MM.1S (cell line): ENCODE measurements around the gene GFM1.

Experiments
- DNase-seq: peaks from one replicate; pipeline ENCODE4 v3.0.0-alpha.2; 2015
- H2AFZ ChIP-seq: fragments of 300-600 bp; sonication (generic); 2 replicates; pipeline ENCODE4 v1.6.0; 2016; ENCODE audit warnings: antibody characterized with exemption, low read length
- H3F3A ChIP-seq: fragments of 300-600 bp; sonication (generic); 2 replicates; pipeline ENCODE4 v1.6.1; 2016; ENCODE audit warnings: mild to moderate bottlenecking, antibody characterized with exemption, low read length, moderate library complexity, mixed read lengths; ENCODE audit not compliant: insufficient read depth
- H3K27ac ChIP-seq: fragments of 300-600 bp; sonication (generic); 2 replicates; pipeline ENCODE4 v1.5.1; 2016; ENCODE audit warnings: mild to moderate bottlenecking, low read length
- H3K27me3 ChIP-seq: fragments of 300-600 bp; sonication (generic); replicated peaks from 2 replicates; pipeline ENCODE4 v1.6.0; 2016; ENCODE audit warnings: low read length; ENCODE audit not compliant: insufficient read depth
- H3K36me3 ChIP-seq: fragments of 300-600 bp; sonication (generic); replicated peaks from 2 replicates; pipeline ENCODE4 v1.6.1; 2016; ENCODE audit warnings: mild to moderate bottlenecking, low read length, mixed read lengths; ENCODE audit not compliant: insufficient read depth
- H3K4me1 ChIP-seq: fragments of 300-600 bp; sonication (generic); 2 replicates; pipeline ENCODE4 v1.6.1; 2016; ENCODE audit warnings: low read length, mixed read lengths
- H3K4me2 ChIP-seq: fragments of 300-600 bp; sonication (generic); 2 replicates; pipeline ENCODE4 v1.6.0; 2016; ENCODE audit warnings: low read depth, low read length
- H3K4me3 ChIP-seq: fragments of 300-600 bp; sonication (generic); 2 replicates; pipeline ENCODE4 v1.5.1; 2016; ENCODE audit warnings: low read length, mixed read lengths
- H3K79me2 ChIP-seq: fragments of 300-600 bp; sonication (generic); 2 replicates; pipeline ENCODE4 v1.6.1; 2016; ENCODE audit warnings: mixed run types, low read length, mixed read lengths
- H3K9ac ChIP-seq: fragments of 300-600 bp; sonication (generic); 2 replicates; pipeline ENCODE4 v1.6.1; 2016; ENCODE audit warnings: low read length, mixed read lengths
- H3K9me2 ChIP-seq: fragments of 300-600 bp; sonication (generic); replicated peaks from 2 replicates; pipeline ENCODE4 v1.6.1; 2016; ENCODE audit warnings: mild to moderate bottlenecking, low read length, mixed read lengths; ENCODE audit not compliant: insufficient read depth
- H3K9me3 ChIP-seq: fragments of 300-600 bp; sonication (generic); replicated peaks from 2 replicates; pipeline ENCODE4 v1.6.1; 2016; ENCODE audit warnings: mild to moderate bottlenecking, low read length, mixed read lengths; ENCODE audit not compliant: insufficient read depth
- H4K20me1 ChIP-seq: fragments of 300-600 bp; sonication (generic); 2 replicates; pipeline ENCODE4 v1.6.1; 2016; ENCODE audit warnings: mild to moderate bottlenecking, low read length, moderate library complexity, mixed read lengths; ENCODE audit not compliant: insufficient read depth
- EZH2 ChIP-seq: fragments of 300-600 bp; sonication (generic); optimal IDR thresholded peaks from 2 replicates; pipeline ENCODE3; 2017; ENCODE audit warnings: low read depth, mild to moderate bottlenecking, antibody characterized with exemption, low read length, mixed read lengths
- EZH2phosphoT487 ChIP-seq: fragments of 300-600 bp; sonication (generic); IDR thresholded peaks from 2 replicates; pipeline ENCODE4 v1.6.1; 2018; ENCODE audit warnings: antibody characterized with exemption, low read length
- TF ChIP-seq, protein P1 (sequence below): fragments of 300-600 bp; sonication (generic); IDR thresholded peaks from 2 replicates; pipeline ENCODE4 v1.5.1; 2016; ENCODE audit warnings: antibody characterized with exemption, low read length, mixed read lengths

Gene GFM1

DNA sequence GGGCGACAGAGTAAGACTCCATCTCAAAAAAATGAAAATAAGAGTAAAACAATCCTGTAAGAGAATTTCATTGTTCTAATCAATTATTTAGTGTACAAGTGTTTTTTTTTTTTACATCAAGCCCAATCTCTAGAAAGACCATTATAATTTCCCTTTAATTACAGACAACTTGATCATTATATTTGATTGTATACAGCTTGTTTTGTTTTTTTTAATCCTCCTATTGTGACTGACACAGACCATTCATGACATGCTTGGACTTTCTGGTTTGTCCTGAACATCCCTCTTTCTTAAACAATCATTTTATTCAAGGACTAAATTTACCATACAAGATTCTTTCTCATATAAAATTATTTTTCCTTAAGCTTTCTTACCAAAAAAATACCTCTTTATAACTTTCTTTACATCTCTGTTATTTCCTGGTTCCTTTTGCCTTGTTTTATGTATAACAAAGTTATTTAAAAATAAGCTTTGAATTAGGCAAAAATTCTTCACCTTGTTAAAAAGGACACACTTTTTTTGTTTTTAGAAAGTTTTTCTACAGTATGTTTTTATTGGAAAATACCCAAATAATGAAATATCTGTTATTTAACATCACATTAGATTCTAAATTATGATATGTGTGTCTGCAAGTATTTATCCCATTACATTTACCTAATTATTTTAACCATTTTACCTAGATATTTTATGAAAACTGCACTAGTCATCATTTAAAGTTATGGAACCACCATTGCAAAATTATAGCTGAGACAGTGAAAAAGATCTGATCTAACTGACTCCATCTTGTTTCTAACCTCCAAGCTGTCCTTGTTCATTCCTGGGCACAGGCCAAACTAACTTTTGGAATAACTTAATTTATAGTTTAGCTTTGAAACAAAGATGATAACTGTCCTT, 26.1 kb upstream of the GFM1 start:
- H3K9me2 ChIP-seq: no peaks in the 10 kb centered on the region
- H3K4me1 ChIP-seq: no peaks in the 10 kb centered on the region
- no peaks in the 10 kb centered on the region for H3K27me3 ChIP-seq
- H3K4me3 ChIP-seq: no peak overlapping the region
- no peak for DNase-seq
- no peak overlapping the region for H3K27ac ChIP-seq
- no peaks in the 10 kb centered on the region for H3F3A ChIP-seq
- no peaks in the 10 kb centered on the region for H3K9me3 ChIP-seq
- TF ChIP-seq, protein P1, sequence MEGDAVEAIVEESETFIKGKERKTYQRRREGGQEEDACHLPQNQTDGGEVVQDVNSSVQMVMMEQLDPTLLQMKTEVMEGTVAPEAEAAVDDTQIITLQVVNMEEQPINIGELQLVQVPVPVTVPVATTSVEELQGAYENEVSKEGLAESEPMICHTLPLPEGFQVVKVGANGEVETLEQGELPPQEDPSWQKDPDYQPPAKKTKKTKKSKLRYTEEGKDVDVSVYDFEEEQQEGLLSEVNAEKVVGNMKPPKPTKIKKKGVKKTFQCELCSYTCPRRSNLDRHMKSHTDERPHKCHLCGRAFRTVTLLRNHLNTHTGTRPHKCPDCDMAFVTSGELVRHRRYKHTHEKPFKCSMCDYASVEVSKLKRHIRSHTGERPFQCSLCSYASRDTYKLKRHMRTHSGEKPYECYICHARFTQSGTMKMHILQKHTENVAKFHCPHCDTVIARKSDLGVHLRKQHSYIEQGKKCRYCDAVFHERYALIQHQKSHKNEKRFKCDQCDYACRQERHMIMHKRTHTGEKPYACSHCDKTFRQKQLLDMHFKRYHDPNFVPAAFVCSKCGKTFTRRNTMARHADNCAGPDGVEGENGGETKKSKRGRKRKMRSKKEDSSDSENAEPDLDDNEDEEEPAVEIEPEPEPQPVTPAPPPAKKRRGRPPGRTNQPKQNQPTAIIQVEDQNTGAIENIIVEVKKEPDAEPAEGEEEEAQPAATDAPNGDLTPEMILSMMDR: no peak
- TF ChIP-seq EZH2phosphoT487: no peak
- TF ChIP-seq EZH2: no peak
- no peak overlapping the region for H2AFZ ChIP-seq
- no peak overlapping the region for H3K9ac ChIP-seq
- H3K4me2 ChIP-seq: no peak overlapping the region
- H3K79me2 ChIP-seq: no peaks in the 10 kb centered on the region
- no peaks in the 10 kb centered on the region for H3K36me3 ChIP-seq
- H4K20me1 ChIP-seq: no peaks in the 10 kb centered on the region

GRCh38 chr3:158625881-158626280, 18.4 kb upstream of the GFM1 start:
- H2AFZ ChIP-seq: no peak overlapping the region
- no peaks in the 10 kb centered on the region for H3K36me3 ChIP-seq
- no peaks in the 10 kb centered on the region for H3K9me3 ChIP-seq
- no peaks in the 10 kb centered on the region for H3K27me3 ChIP-seq
- no peaks in the 10 kb centered on the region for H3K79me2 ChIP-seq
- H3K9me2 ChIP-seq: no peaks in the 10 kb centered on the region
- DNase-seq: no peak
- H3K4me3 ChIP-seq: no peak overlapping the region
- H3F3A ChIP-seq: no peaks in the 10 kb centered on the region
- H3K27ac ChIP-seq: no peak overlapping the region
- TF ChIP-seq EZH2phosphoT487 (no peak), EZH2 (no peak)
- TF ChIP-seq, protein P1: no peak
- H4K20me1 ChIP-seq: no peaks in the 10 kb centered on the region
- H3K4me1 ChIP-seq: no peaks in the 10 kb centered on the region
- no peak overlapping the region for H3K9ac ChIP-seq
- H3K4me2 ChIP-seq: no peak overlapping the region

GRCh38 chr3:158631981-158632380, 12.3 kb upstream of the GFM1 start:
- Histone ChIP-seq H3K4me1 (no peaks in the 10 kb centered on the region), H3F3A (no peaks in the 10 kb centered on the region), H3K4me2 (no peak overlapping the region), H3K9me3 (no peaks in the 10 kb centered on the region), H3K9ac (no peak overlapping the region), H3K36me3 (no peaks in the 10 kb centered on the region), H3K79me2 (no peaks in the 10 kb centered on the region), H3K9me2 (no peaks in the 10 kb centered on the region), H4K20me1 (no peaks in the 10 kb centered on the region), H3K27ac (no peak overlapping the region), H3K27me3 (no peaks in the 10 kb centered on the region), H3K4me3 (no peak overlapping the region), H2AFZ (no peak overlapping the region)
- TF ChIP-seq, protein P1: no peak
- no peak for TF ChIP-seq EZH2phosphoT487
- DNase-seq: no peak
